H1 (cell line): ENCODE data around the gene R3HDM2. TPM values are rescaled to one million over a fixed set of nuclear protein-coding genes. Genes with fewer than 3 reads are reported as not detected.

ENCODE experiments used
- BACH1 ChIP-seq: IDR thresholded peaks from 2 replicates; pipeline ENCODE4 v1.6.1; 2012; ENCODE audit warnings: low read length, improper control_type of control experiment
- CHD7 ChIP-seq: fragments of 300-600 bp; sonication (generic); IDR thresholded peaks from 2 replicates; pipeline ENCODE4 v1.7.1; 2012; ENCODE audit warnings: low read length, moderate library complexity, mild to moderate bottlenecking, inconsistent platforms; ENCODE audit not compliant: insufficient replicate concordance
- CREB1 ChIP-seq: IDR thresholded peaks from 2 replicates; pipeline ENCODE4 v1.6.1; 2012; ENCODE audit warnings: inconsistent platforms
- JUN ChIP-seq: IDR thresholded peaks from 2 replicates; pipeline ENCODE4 v1.6.1; 2011; ENCODE audit warnings: low read depth, mild to moderate bottlenecking, improper control_type of control experiment, low read length
- MAX ChIP-seq: IDR thresholded peaks from 2 replicates; pipeline ENCODE4 v1.6.1; 2012; ENCODE audit warnings: inconsistent platforms
- NANOG ChIP-seq: IDR thresholded peaks from 2 replicates; pipeline ENCODE4 v1.6.1; 2011; ENCODE audit warnings: low read length, low read depth, mild to moderate bottlenecking, inconsistent platforms; ENCODE audit not compliant: insufficient read depth, poor library complexity, severe bottlenecking
- RFX5 ChIP-seq: IDR thresholded peaks from 2 replicates; pipeline ENCODE4 v1.6.1; 2011; ENCODE audit warnings: low read depth, low read length, improper control_type of control experiment, borderline replicate concordance
- TCF12 ChIP-seq: IDR thresholded peaks from 2 replicates; pipeline ENCODE4 v1.6.1; 2011; ENCODE audit warnings: low read depth, mild to moderate bottlenecking, low read length
- polyA plus RNA-seq, 7 experiments: library from polyadenylated mRNA; depleted of rRNA in 3 of 7; stranded (reverse) in 5 of 7; unstranded in 2 of 7; fragments of >200 nt in 5 of 7; fragments of 200-250 nt in 2 of 7; gene quantifications; 1 replicate in 5 of 7; 2 replicates in 1 of 7; 4 replicates in 1 of 7; pipeline versions ENCODE4 v1.2.1 to v1.2.3, GENCODE V29; 2011 to 2013; ENCODE audit warnings: missing spikeins in 2 of 7, mixed read lengths in 2 of 7
- total RNA-seq: library from RNA; stranded (reverse); fragmentation: NEBNext Ultra II Directional; extraction: Animal tissue kit (Norgen Biotek cat#: 25700); gene quantifications from 2 replicates; pipeline ENCODE4 v1.2.1, GENCODE V29; 2021

Gene R3HDM2
- total and polyA plus RNA-seq, 2 of the 8 experiments (the other 6 are each of a cell fraction or from before 2014, with no cell fraction given), result 25.6 to 27.0 TPM

- no peak for TF ChIP-seq JUN
- TF ChIP-seq NANOG, result no peak
- TF ChIP-seq MAX, result no peak
- no peak for TF ChIP-seq BACH1
- TF ChIP-seq TCF12, result no peak
- 0 out of 2 replicates have a peak, but pooled peaks have one; percentile 26 for TF ChIP-seq CREB1
- peak; percentile 79 for TF ChIP-seq RFX5
- no peak for TF ChIP-seq CHD7
These were observed 215.2 kb downstream of the R3HDM2 start (continued) for GRCh38 chr12:57215668-57216013.
